IPS DF 4.7 (cell line): ENCODE results near the gene TNFAIP8L3.

Source experiments
- DNase-seq: peaks from one replicate; pipeline ENCODE4 v3.0.0-alpha.2; 2013; ENCODE audit warnings: low spot score; ENCODE audit errors: extremely low read depth

The TNFAIP8L3 gene

DNA sequence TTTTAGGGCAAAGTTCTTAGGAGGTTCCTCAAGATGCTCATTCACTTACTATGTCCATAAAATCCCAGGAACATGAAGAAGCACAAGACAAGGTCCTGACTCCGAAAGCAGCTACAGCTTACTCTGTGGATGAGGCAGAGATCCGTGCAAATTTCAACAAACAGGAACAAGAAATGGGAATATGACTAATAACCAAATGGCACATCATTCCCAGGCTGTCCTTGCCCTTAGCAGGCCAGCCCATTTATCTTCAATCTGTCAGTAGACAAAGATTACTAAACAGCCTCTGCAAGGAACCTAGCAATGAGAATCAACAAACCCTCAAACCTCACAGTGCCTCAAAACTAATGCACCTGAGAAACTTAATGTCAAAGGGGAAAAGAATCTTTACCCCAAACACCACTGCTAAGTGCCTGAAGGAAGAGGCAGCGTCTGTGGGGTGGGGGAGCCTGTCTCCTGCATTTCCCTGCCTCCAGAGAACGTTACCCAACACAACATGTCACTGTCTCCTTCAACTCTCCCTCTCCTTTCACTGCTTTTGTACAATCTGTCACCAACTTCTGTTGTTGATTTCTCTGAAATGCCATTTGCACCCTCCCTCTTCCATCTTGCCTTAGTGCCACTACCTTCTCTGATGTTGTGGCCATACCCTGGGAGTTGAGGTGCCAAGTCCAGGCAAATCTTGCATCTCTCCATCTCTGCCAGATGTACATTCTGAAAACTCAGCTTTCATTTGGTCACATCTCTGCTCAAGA is 4.8 kb downstream of the TNFAIP8L3 start:
- DNase-seq = no peak

DNA sequence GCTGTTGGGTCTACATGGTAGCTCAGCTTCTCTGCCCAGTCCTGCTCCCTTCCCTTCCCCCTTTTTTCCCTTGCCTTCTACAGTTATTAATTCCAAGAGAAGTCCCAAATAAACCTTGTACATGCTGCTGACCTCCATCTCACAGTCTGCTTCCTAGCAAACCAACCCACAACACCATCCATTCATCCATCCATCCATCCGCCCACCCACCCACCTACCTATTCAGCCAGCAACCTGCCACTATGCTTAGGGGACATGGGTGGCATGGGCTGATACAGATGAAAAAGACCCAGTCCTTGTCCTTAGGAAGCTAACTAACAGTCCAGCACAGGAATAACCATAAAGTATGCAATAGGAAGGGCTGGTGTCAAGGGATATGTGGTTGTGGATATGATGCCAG is 5.7 kb downstream of the TNFAIP8L3 start:
- DNase-seq = no peak

DNA sequence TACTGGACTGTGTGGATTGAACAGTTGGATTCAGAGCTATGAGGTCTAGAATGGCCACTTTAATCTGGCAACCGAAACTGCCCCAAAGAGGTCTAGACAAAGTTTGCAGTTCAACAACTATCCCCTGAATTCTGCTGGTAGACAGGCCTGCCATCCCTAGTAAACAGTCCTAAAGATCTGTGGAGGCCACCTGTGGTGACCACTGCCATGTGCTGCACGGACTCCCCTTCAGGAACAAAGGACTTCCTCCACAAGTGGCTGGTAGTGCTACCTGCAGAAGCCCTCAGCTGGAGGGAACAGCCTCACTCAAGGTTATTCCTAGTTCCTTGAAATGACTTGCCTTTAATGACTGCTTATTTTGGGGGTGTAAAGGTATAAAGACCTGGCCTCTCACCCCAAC is 6.1 kb downstream of the TNFAIP8L3 start:
- DNase-seq = no peak

DNA sequence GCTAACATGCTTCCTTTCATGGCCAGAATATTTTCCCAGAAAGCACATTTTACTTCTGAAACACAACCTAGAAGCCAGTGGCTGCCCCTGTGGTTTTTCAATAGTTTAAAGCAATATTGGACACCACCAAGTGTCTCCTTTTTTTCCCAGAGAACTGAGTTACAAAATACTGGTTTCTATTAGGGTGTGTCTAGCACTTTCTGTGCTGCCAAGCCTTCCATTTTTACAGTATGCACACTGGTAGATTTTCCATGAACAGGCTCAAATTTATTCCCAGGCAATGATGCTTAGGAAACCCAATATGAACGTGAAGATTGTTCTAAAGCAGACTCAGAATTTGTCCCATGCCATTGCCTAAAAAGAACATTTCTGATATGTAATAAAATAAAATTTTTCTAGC is 7.2 kb downstream of the TNFAIP8L3 start:
- no peak for DNase-seq

DNA sequence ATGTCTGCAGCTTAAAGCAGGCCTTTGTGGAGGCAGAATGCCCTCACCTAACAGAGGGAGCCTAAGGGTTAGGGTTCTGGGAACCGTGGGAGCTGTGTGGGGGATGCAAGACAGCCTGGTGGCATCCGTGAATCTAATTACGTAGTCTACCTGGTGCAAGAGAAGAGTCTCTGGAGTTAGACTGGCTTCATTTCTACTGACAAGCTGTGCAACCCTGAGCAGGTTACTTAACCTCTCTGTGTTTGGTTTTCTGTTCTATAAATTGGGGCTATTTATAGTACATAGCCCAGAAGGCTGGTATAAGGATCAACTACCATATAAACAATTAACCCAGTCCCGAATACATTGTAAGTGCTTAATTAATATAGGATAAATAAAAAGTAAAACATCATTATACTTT is 8.3 kb downstream of the TNFAIP8L3 start:
- DNase-seq = no peak

DNA sequence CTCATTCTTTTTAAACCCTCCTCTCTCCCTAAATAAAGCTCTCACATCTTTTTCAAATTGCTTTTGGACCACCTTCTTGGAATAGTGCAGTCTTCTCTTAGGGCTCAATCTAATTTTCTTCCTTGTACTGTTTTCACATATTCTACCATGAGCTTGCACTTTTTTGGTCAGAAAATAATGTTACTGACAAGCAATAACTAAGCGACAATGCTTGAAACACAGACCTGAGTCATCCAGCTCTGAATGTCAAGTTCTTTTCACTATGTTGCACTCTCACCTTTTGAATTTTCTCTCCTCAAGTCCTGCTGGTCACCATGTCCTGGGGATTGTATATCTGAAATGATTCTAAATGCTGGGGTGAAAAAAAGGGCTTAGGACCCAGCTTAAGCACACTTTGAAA is 8.9 kb downstream of the TNFAIP8L3 start:
- DNase-seq = no peak

DNA sequence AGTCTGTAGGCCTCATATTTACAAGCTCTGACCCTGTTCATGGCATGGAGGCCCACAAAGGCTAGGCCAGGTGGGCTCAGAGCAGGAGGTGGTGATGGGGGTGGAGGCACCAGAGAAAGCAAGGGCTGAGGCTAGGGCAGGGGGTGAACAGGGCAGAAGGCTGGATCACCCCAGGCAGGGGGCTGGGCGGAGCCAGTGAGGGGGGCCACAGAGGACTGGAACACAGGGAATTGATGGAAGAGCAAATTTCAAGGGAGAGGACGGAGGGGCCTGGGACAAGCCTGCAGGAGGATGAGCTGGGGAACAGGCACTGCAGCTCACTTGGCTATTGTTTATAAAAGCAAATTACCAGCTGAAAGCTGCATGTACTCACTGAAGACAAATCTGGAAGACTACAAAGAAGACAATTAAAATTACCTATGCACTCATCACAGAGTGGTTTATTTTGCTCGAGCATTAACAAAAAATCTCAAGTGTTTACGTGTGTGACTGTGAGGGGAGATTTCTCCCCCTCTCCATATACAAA is 11.0 kb downstream of the TNFAIP8L3 start:
- DNase-seq = no peak

DNA sequence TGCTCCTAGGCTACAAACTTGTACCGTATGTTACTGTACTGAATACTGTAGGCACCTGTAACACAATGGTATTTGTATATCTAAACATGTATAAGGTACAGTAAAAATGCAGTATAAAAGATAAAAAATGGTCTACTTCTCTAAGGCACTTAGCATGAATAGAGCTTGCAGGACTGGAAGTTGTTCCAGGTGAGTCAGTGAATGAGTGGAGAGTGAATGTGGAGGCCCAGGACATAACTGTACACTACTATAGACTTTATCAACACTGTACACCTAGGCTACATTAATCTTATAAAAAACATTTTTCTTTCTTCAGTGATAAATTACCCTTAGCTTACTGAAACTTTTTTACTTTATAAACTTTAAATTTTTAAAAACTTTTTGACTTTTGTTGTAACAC is 12.5 kb downstream of the TNFAIP8L3 start:
- DNase-seq = no peak

DNA sequence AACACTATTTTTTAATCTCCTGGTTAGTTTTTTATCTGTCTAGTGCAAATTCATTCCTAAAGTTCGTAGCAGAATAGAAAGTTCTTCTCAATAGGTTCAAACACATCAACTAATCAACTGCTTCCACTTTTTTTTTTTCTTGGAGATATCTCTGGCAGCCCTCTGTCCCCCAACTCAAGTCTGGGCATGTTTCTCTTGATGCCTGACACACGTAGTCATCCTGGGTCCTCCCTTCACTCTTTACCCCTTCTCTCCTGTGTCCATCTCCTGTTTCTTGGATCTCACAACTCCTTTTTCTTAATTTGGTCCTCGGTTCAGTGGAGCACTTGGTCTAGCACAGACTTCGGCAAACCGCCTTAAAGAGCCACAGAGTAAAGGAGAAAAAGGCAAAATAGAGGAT is 14.4 kb downstream of the TNFAIP8L3 start:
- no peak for DNase-seq

DNA sequence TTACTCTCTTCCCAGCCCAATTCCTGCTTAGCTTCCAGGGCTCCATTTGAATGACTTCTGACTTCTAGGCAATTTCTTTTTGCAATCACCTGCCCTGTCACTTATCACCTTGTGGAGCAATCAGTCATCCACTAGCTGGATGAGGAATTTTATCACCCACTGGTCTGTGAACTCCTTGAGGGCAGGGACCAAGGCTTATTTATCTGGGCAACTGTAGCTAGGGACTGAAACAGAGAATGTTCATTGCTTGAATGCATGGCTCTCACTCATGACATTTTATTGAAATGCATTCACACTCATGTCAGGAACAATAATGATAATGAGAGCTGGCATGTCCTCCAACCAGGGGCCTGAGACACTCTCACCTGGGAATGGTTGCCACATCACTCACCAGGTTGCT is 15.5 kb downstream of the TNFAIP8L3 start:
- no peak for DNase-seq

DNA sequence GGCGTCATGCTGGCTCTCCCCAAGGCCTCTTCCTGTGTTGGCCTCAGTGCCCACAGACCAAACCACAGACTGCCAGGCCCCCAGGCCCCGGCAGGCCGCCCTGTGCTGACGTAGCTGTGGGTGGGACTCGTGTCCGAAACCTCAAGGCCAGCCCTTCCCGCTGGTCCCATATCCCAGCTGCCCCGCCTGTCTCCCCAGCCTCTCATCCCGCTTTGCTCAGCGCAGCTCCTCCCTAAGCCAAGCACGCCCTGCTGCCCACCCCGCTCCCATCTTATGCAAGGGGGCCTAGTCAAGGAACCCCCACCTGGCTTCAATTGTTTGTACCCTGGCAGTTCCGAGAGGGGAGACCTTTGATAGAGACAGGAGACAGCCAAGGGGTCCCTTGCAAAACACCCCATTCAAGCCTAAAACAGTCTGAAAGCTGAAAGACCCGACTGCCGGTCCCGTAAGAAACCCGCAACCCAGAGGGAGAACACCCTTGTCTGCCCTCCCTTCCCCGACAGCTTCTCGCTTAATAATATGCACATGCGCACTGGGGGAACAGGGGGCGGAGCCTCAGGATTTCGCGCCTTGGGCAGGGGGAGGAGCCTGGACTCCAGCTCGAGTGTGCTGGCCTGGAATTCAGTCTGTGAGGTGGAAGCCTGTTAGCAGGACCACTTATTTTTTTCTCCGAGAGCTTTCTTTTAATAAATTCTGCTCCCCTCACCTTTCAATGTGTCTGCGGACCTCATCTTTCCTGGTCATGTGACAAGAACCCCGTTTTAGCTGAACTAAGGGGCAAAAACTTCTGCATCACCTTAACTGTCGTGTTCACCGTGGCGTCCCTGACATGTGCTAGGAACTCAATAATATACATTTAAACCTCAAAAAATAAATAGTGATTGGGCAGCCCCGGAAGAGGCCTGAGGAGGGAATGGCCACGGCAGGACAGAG is 17.2 kb downstream of the TNFAIP8L3 start:
- DNase-seq = peak; percentile 56

DNA sequence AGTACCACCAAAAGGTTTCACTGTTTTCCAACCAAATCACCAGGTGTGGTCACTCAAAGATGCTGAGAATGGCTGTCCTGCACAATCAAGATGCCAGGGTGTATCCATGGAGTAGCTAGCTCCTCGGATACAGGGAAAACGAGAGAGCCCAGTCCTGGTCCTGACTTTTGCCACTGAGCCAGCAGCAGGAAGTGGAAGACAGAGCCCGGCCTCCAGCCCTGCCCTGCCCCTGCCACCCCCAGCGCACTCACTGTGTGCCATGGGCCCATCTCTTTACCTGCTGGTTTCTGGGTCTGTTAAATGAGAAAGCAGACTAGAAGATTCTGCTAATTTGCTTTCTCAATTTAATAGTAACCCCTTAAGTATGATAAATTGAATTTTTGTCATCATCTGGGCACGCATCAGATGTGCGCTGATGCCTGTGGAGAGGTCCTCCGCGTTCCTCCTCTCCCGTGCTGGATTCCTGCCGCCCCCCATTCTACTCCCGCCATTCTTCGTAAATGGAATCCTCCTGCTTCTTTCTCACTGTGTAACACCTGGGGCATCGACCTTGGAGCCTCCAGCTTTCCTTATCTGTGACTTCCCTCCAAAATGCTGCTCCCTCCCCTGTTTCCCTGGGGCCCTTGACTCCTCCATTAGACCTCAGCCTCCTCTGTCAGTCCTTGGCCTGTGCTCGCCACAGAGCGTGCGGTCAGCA is 18.0 kb downstream of the TNFAIP8L3 start:
- no peak for DNase-seq

DNA sequence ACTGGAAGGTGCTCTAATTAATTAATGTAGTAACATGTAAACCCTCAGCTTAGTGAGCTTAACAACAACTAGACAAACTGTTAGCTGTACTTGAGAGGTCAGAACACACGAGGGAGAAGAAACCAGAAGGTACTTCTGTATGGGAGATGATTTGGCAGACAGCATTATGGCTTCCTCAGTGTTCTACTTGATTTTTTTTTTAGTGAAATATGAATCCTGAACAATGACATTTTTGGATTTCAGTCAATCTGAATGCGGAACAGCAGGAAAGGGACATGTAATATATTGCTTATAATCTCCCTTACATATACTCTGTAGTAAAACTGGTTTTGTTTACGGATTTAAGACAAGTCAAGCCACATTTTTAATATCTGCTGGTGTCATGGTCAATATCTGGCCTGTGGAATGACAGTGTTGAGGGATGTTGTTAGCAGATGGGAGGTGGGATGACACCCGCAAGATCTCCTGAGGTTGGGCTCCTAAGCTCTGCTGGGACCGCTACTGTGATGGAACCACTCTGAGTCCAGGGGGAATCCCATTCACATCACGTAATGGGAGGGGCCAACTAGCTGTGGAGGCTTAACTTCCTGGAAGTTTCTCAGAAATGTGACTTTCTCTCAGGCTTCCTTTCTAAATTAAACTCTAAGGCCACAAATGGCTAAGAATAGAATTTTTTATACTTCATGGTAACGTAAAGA is 18.7 kb downstream of the TNFAIP8L3 start:
- DNase-seq = no peak

DNA sequence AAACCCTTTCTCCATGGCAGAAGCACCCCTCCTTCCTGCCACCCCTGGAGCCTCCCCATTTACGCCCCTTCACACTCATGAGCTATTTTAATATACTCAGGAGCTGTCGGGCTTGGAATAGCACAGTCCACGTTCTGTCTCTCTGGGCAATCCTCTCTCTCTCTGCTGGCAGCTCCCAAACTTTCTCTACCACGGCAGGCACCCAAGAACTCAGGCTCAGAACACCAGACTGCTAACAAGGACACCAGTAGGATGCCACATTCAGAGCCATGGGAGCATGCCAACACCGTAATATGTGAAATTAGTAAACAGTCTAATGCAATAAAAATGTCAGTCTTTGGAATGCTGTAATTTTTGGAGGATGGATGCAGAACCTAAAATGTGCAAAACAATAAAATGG is 19.3 kb downstream of the TNFAIP8L3 start:
- no peak for DNase-seq

DNA sequence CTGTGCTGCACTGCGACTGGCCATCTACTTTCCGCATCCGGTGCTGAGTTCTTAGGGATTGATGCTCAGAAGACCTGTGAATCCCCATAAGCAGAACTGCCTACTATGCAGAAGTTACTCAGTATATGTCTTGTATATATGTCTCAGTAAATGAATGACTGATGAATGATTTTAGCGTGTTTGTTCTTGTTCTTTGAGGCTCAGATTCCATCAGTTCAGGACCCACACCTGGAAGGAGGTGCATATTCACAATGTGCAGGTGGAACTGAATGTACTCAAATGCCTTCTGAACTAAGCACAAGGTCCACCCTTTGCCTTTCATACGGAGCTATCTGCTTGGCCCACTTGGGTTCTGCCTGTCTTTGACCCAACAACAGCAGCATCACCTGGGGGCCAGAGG is 19.8 kb downstream of the TNFAIP8L3 start:
- no peak for DNase-seq

DNA sequence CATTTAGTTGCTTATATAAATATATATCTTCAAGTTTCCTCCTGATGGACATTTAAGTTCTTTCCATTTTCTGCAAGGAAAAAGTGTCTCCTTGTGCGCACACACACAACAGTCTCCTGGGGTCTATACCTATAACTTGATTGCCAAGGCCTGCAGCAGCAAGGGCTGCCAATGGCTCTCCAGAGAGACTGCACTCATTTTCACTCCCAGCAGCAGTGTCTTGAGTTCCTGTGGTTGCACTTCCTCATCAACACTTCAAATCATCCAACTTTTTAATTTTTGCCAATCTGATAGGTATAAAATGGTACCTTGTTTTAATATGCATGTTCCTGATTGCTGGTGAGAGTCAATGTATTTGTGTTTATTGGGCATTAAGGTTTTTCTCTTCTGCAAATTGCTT is 23.1 kb downstream of the TNFAIP8L3 start:
- no peak for DNase-seq

DNA sequence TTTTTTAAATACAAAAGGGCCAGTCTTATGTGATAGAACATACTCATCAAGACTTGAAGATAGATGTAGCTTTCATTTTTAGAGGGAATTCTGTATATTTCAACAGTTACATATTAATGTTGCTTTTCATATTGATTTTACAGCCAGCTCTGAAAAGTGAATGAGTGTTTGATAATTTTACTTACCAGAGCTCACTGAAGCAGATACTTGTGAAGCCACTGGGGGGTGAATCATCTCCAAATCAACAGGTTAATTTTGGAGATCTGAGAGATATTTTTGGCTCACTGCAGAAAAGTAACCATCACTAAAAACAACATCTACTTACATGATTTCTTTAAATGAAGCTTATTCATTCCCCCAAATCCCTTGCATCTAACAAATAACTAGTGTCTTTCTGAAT is 24.7 kb downstream of the TNFAIP8L3 start:
- DNase-seq = no peak

DNA sequence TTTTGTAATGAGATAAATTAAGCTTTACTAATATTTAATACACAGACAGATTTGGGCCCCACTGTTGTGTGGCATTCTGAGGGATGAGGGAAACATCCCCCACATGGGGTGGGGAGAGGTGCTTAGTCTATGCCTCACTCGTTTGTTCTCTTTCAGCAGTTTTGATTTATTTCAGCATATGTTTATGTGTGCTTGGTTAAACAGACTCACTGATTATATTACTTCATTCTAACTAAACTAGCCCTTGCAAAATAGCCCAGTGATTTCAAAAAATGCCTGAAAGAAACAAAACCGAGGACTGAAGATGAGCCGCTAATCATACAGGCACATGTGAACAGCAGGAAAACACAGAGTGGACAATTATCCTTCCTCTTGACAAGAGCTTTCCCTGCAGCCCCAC is 27.2 kb downstream of the TNFAIP8L3 start:
- no peak for DNase-seq

DNA sequence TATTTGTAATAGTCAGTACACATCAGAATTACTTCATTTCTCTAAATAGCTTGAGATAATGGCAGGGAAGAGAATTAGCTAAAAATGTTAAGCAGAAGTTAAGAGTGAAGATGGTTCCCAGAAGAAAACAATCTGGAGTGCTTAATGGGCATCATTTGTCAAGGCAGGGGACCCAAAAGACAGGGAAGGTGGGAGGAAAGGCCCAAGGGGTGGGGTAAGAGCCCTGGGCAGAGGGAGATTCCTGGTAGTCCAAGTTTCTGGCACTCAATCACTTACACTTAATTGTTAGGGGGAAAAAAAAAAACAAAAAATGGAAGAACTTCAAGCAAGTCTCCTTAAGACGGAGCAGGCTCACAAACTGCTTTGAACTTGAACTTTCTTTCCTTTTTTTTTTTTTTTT is 28.9 kb downstream of the TNFAIP8L3 start:
- DNase-seq = no peak

DNA sequence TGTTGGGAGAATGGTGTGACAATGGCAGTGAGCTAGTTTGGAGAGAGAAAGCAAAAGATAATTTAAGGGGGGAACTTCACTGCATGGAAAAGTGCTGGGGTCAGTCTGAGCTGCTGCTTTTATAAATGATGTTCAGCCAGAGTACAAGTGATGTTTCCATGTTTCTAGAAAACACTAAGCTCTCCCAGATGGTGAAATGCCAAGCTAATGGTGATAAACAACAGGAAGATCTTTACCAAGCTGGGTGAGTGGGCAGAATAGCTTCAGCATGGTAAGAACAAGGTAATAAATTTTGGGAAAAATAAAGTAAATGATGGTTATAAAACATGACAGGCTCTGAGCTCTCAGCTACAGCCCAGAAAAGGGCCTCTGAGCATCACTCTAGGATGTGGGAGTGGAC is 29.4 kb downstream of the TNFAIP8L3 start:
- DNase-seq = no peak

DNA sequence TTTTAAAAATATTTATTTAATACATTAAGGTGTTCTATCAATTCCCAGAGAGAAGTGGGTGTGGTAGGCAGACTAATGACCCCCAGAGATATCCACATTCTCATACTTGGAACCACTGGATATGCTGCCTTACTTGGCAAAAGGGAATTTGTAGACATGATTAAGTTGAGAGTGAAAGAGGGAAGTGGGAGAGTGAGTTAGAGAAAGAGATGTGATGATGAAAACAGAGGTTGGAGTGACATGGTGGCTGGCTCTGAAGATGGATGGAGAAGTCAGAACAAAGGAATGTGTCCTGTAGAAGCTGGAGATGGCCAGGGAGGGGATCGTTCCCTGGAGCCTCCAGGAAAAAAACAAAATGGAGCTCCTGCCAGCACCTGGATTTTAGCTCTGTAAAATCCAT is 32.0 kb downstream of the TNFAIP8L3 start:
- no peak for DNase-seq
